GM06990 (cell line): Measurements from ENCODE around the gene CADPS2.

Source experiments
- DNase-seq: peaks from one replicate; pipeline ENCODE4 v3.0.0-alpha.2; 2011; ENCODE audit not compliant: insufficient read length; ENCODE audit errors: extremely low read depth
- H3K27me3 ChIP-seq: replicated peaks from 2 replicates; pipeline ENCODE4 v1.6.0; 2011; ENCODE audit warnings: low read length; ENCODE audit not compliant: control insufficient read depth, insufficient read depth
- H3K36me3 ChIP-seq: 2 replicates; pipeline ENCODE4 v1.5.1; 2011; ENCODE audit warnings: low read length; ENCODE audit not compliant: control insufficient read depth, insufficient read depth
- H3K4me3 ChIP-seq: replicated peaks from 2 replicates; pipeline ENCODE4 v1.5.1; 2011; ENCODE audit warnings: low read depth, mild to moderate bottlenecking, control low read depth, low read length
- TF ChIP-seq, protein P1 (sequence below): IDR thresholded peaks from 2 replicates; pipeline ENCODE4 v1.5.1; 2011; ENCODE audit warnings: low read length, control low read depth, mild to moderate bottlenecking, inconsistent platforms; ENCODE audit not compliant: insufficient read depth, poor library complexity, severe bottlenecking

CADPS2 gene

DNA sequence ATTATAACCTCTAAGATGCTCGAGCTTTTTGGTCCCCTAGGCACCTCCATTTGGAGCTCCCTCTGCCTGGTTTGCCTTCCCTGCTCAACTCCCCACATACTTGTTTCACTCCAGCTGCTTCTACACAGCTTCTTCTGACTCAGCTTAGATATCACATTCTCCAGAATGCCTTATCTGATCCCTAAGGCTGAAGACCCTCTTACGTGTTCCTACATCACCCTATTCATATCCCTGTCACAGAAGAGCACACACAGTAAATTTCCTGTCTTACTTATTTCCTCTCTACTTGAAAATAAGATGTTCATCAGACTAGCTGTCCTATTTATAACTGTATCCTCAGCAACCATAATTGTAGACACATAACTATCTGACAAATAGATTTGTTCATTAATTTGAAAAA lies 122.2 kb downstream of the CADPS2 start:
- Histone ChIP-seq H3K27me3 (no peaks in the 10 kb centered on the region), H3K36me3 (no peaks in the 10 kb centered on the region), H3K4me3 (no peak overlapping the region)
- no peak for DNase-seq
- TF ChIP-seq, protein P1, sequence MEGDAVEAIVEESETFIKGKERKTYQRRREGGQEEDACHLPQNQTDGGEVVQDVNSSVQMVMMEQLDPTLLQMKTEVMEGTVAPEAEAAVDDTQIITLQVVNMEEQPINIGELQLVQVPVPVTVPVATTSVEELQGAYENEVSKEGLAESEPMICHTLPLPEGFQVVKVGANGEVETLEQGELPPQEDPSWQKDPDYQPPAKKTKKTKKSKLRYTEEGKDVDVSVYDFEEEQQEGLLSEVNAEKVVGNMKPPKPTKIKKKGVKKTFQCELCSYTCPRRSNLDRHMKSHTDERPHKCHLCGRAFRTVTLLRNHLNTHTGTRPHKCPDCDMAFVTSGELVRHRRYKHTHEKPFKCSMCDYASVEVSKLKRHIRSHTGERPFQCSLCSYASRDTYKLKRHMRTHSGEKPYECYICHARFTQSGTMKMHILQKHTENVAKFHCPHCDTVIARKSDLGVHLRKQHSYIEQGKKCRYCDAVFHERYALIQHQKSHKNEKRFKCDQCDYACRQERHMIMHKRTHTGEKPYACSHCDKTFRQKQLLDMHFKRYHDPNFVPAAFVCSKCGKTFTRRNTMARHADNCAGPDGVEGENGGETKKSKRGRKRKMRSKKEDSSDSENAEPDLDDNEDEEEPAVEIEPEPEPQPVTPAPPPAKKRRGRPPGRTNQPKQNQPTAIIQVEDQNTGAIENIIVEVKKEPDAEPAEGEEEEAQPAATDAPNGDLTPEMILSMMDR = no peak

DNA sequence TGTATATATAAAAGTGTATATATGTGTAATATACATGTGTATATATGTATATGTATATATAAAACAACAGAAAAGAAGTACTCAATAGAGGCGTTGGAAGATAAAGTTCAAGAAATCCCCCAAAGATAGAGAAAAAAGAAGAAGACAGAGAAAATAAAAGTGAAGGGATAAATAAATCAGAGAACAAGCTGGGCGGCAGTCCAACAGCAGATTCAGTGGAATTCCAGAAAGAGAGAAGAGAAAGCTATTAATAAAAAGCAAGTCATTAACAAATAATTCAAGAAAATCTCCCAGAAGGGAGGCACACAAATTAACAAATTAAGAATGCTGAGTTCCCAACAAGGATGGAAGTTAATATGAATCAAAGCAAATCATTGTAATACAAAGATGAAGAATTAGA lies 124.2 kb downstream of the CADPS2 start:
- no peak for DNase-seq
- Histone ChIP-seq H3K4me3 (no peak overlapping the region), H3K36me3 (no peaks in the 10 kb centered on the region), H3K27me3 (no peaks in the 10 kb centered on the region)
- TF ChIP-seq, protein P1 = no peak

DNA sequence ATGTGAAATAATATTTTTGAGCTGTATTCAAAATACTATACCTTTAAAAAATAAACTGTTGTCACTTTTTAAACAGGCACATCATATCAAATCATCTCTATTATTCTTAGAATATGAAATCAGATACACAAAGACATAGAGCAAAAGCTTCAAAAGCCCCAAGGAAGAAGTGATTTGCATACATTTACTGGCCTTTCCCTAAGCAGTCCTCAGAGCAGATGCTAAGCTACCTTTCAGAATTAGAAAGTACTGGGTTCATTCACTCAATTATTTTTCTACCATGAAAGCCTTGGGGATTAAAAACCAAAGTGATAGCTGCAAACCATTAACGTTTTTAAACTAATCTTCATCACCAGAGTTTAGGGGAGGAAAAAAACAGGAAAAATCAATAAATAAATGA lies 127.8 kb downstream of the CADPS2 start:
- Histone ChIP-seq H3K36me3 (no peaks in the 10 kb centered on the region), H3K4me3 (no peak overlapping the region), H3K27me3 (no peaks in the 10 kb centered on the region)
- TF ChIP-seq, protein P1 = no peak
- DNase-seq = no peak

DNA sequence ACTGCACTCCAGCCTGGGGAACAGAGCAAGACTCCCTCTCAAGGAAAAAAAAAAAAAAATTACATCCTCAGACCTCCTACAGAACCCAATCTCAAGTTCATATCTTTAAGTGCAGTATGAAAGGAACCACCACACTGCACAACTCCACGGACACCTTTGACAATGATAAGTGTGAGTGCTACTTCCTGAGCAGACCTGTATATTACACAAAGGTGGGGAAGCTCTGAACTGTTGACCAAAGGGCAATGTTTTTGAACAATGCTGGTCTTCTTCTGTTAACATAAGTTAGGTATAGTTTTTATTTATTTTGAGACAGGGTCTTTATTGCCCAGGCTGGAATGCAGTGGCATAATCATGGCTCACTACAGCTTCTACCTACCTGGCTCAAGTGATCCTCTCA lies 129.4 kb downstream of the CADPS2 start:
- no peaks in the 10 kb centered on the region for H3K27me3 ChIP-seq
- TF ChIP-seq, protein P1 = no peak

DNA sequence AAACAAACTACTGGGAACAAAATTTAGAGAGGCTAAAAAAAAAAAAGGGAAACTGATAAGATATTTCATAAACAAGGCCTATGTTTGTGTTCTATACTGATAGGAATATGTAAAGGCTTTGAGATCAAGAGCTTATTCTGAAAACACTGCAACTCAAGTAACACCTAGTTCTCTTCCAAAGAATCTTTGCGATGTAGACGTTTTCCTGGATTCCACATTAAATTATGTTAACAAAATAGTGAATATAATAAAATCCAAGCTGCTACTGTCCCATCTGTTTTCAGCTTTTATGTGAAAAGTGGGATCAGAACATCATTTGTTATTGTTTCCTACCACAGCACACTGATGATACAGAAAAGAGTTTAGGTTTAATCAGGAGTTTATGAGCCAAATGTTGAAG lies 130.6 kb downstream of the CADPS2 start:
- TF ChIP-seq, protein P1 = no peak
- no peak overlapping the region for H3K4me3 ChIP-seq
- no peaks in the 10 kb centered on the region for H3K36me3 ChIP-seq
- no peak for DNase-seq
- H3K27me3 ChIP-seq = no peaks in the 10 kb centered on the region

More for the DNA sequence above, 129.4 kb downstream of the CADPS2 start:
- Histone ChIP-seq H3K36me3 (no peaks in the 10 kb centered on the region), H3K4me3 (no peak overlapping the region)
- DNase-seq = no peak

DNA sequence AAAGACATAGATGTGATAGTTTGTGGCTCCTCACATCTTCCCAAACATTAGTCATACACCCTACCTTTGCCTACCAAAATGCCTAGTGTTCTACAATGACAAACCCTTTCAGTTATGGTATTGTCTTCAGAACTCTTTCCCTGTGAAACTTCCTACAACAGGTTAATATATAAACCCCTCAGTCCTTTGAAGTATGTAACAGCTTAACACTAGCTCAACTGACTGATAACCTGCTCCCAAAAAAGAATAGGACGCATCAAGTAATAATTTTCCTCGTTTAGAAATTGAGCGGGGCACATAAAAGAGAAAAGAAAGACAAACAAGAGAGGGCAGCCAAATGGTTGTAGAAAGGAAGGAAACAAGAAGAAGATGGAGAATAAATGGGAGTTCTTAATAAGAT lies 133.7 kb downstream of the CADPS2 start:
- Histone ChIP-seq H3K36me3 (no peaks in the 10 kb centered on the region), H3K4me3 (no peak overlapping the region), H3K27me3 (no peaks in the 10 kb centered on the region)
- TF ChIP-seq, protein P1 = no peak
- no peak for DNase-seq
